GM15510 (cell line): ENCODE data around the gene SFXN5.

Experiments used
- POLR2A ChIP-seq: IDR thresholded peaks from 3 replicates; pipeline ENCODE4 v1.6.1; 2011; ENCODE audit warnings: borderline replicate concordance; ENCODE audit not compliant: insufficient read length; ENCODE audit errors: extremely low read depth

SFXN5 gene

DNA sequence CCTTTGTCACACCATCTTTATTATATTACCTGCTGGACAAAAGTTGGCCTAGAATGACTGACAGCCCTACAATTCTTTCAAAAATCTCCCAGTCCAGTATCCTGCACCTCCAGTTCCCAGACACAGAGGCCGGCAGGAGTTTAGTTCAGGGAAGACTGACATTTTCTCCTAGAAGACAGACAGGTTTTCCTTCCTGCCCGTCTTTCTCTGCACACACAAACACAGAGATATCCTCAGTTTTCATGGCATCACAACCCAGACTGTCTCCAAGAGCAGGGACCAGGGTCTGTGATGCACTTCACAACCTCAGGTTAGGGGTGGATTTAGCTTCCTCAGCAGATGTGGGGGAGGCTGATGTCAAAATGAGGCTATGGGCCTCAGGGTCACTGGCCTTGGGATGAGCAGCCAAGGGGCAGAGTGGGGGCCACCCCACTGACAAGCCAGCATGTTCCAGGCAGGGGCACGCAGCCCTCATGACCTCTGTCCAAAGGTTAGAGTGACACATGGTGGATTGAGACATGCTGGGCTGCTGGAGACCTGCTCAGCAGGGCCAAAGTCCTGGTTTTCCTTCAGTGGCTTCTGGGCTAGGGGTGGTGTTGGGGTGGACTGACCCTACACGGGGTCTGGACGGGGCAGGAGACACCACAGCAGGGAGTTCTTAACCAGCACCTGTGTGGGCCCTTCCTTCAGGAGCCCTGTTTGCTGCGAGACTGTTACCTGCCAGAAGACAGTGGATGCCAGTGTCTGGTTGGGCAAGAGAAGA, 70.5 kb downstream of the SFXN5 start:
- TF ChIP-seq POLR2A: no peak

DNA sequence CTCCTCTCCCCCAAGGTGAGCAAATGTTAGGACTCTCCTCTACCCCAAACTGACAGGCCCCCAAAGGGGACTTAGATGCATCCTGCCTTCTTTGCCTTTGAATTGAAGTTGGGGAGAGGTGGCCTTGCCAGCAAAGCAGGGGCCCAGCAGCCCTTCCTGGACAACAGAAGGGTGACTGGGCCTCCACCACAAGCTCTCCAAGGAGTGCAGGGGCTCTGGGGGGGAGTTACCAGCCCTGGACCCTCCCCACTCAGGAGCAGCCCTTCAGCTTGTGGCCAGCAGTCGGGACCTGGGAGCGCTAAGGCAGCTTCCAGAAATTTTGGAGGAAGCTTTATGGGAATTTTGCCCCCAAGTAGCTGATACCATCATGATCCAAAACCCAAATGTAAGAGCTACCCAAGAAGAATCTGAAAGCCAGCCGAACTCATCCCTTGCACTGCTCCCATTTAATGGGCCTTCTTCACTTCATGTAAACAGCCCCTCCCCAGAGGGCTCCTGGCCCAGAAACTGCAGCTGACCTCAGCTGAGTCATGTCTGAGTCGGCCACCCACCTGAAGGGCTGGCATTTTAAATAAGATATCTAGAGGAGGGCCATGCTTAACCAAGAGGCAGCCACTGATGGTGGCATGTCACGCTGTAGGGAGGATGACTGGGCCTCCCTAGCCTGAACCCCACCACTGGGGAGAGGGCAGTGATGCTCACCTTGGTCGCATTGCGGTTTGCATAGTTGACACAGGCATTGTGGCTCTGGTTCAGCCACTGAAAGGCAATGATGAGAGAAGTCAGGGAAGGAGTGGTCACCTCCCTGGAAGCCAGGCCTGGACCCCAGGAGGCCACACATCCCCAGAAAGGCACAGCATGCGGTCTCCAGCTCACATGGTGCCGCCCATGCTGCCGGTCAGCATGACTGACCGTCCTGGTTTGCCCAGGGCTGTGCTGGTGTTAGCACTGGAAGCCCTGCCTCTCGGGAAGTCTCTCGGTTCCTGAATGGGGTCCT, 71.5 kb downstream of the SFXN5 start:
- TF ChIP-seq POLR2A: no peak

DNA sequence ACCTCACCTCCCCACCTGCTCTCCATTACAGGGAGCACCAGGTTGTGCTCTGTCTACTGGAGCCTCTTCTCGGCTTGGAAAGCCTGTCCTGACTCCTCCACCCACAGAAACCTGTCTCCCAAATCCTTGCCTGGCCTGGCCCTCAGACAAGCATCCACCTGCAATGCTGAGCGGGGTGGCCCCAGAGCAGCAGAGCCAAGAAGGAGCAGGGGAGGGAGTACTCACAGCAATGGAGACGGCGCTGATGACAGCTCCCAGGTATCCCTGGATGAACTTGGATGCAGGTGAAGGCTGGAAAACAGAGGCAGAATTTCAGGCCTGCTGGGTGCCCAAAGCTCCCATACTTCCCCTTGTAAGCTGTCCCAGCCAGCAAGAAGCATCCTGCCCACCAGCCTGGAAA, 72.8 kb downstream of the SFXN5 start:
- TF ChIP-seq POLR2A: no peak

DNA sequence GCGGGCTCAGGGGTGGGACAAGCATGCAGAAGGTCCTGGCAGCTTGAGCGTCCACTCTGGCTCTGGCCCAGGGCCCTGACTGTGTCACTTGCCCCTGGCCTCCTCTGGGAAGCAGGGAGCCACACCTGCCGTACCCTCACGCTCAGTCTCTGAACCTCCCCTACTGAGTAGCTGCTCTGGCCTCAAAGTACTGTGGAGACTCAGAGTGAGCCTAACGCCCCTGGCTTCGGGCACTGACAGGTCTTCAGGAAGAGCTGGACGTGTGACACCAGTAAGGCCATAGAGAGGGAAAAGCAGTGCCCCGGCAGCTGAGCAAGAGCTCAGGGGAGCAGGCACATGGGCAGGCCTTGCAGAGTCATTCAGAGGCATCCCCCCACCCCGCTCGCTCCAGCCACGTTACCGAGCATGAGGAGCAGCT, 73.3 kb downstream of the SFXN5 start:
- TF ChIP-seq POLR2A: no peak

DNA sequence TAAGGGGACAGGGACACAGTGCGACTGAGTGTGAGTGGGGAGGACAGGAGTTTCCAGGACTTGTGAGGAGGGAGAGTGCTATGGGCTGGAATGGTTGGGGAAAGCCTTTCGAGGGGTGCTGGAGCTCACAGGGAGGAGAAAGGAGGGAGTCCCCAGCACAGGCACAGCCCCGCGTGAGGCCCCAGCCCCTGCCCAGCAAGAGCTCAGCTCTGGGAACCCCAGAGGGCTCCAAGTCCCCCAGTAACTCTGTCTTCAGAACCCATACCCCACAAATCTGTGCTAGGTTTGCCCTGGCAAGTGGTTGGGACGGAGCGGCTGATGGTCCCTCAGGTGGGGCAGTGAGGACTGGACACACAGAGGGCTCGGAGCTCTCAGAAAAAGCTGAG, 75.4 kb downstream of the SFXN5 start:
- TF ChIP-seq POLR2A: no peak

DNA sequence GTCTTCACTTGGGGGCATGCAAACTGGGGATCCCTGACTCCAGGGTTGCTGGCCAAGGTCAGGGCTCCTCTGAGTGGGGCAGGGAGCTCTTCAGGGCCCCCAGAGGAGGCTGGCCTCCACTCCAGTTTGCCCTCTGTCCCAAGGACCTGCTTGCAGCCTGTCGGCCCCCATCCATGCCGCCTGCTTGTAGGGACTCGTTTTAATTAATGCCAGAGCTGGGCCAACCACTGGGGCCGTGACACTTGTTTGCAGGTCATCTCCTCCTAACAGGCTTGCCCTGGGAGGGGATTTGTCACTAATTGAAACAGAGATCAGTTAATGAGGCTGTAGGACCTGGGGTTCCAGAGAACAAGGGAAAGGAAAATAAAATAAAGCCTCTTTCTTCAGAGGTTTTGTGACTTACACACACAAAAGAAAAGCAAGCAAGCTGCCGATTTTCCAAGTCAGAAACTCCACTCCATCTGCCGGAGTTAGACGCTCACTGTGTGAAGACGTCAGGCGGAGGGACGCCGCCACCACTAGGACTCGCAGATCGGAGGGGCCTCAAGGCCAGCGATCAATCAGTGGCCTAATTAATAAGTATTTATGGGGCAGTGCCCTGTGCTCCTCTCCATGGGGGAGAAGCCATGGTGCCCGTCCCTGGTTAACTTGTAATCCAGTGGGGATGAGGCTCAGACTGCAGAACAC, 75.9 kb downstream of the SFXN5 start:
- no peak for TF ChIP-seq POLR2A

DNA sequence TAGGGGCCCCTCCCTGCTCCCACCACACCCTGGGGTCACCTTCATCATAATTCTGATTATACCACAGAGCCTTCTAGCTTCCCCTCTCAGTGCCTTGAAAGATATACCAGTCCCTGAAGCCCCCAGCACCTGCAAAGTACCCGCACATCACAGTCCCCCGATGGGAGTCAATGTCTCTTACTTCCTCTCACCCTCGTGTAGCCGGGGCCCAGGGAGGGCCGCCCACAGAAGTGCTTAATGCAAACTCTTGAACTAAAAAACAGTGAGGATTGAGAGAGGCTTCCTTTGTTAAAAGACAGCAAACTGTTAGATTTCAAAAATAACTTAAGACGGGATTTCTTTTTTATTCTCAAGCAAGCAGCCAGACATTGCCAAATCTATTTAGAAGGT, 76.5 kb downstream of the SFXN5 start:
- no peak for TF ChIP-seq POLR2A

DNA sequence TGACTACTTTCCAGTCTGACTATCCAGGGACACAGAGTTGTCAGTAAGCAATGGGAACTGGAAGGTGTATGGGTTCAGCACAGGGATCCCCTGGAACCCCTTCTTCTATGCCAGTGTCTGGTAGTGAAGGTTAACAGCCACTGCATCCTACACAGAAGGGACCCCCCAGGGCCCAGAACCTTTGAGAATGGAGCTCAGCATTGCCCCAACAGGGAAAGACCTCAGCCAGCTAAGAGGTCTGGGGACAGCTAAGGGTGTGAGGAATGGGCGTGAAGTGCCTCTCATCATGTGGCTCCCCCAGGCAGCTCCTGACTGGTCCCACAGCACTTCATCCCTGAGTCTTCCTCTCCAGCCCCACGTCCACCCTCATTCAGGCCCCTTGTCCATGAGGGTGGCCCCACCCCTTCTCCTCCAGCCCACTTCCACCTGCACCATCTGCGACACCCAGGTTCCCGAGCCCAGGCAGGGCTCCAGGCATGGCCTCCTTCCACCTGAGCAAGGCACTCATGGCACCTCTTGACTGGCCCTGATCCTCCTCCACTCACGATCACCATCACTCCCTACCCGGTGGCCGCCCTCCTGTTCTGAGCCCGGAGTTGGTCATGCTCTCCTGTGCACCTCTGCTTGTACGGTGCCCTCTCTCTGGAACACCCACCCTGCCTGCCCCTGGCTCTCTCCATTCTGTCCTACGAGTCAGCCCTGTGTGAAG, 77.1 kb downstream of the SFXN5 start:
- TF ChIP-seq POLR2A: no peak

DNA sequence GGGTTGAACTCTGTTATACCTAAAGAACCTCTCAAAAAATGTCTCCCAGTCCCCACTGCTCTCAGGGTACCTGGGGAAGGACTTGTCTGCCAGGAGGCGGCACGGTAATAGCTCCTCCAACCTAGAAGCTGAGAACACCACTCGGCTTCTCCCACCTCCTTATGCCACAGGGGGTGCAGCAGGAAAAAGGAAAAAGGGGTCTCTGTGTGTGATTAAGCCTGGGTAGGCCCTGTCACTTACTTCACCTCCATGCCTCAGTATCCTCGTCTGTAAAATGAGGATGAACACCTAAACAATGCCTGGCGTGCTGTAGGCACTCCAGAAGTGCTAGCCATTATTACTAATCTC, 77.6 kb downstream of the SFXN5 start:
- no peak for TF ChIP-seq POLR2A

DNA sequence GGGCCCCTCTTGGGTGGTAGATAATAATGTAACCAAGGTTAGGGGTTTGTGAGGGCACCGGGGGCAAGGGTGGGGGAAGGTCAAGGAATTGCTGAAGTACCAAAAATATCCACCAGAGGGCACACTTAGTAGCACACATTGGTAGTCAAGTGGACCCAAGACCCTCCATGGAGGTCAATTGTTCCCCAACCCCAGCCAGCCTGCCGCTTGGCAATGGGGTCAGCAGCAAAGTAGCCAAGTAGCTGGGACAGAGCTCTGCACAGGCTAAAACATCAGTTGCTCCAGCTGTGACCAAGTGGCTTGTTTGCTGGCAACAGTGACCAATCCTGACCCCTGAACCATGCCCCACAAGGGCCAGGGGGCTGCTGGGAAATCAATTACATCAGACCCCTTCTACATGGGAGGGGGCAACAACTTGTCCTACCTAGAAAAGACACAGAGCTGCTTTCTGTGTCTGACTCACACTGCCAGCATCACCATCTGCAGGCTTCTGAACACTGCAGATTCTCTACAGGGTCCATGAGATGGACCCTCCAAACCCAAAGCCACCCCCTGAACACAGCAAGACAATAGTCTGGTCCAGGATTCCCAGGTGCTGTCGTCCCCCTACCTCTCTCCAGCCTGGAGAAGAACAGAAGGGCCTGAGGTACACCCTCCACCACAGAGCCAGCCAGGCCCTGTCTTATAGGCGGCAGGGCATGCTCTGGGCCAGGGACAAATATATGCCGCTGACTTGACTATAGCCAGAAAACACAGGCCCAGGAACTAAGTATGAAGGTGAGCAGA, 78.2 kb downstream of the SFXN5 start:
- TF ChIP-seq POLR2A: no peak

DNA sequence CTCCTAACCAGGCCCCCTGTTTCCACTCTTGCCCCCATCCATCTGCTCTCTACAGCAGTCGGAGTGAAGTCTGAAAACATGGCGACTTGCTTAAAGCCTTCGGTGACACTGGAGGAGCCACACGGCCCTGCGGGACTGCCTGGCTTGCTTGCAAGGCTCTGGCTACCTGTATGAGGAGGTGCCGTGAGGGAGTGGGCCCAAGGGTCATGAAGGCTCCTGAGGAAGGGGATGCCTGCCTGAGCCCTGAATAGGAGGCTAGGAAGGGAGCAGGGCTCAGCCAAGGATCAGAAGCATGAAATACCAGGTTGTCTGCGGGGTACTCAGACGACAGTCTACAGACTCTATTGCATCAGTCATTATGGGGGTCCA, 78.8 kb downstream of the SFXN5 start:
- no peak for TF ChIP-seq POLR2A

DNA sequence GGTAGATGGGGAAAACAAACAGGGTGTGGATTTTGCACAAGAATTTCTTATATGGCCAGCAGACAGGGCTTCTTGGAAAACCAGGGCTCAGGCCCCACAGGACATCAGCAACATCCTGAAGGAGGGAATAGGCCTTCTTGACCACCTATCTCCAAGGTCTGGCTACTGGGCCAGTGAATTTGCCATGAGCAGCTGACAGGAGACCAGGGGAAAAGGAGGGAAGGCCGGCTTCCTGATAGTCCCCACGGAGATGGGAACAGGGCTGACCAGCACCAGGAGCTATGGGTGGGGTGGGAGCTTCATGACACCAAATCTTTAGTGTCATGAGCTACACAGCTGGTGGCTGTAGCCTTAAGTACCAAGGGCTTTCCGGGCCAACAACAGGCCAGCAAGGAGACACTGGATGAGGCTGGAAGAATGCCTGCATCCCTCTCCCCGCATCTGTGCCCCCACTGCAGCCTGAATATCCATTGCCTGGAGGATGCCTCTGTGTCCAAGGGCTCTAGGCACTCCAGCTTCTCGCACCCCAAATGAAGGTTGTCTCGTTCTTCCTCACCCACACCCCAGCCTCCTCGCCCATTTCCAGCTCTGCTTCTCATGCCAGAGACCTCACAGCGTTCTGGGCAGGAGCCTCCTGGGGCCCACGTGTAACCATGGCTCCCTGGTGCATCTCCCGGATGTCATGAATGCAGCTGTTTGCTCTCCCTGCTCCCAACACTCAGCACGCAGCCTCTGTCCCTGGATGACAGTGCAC, 79.4 kb downstream of the SFXN5 start:
- no peak for TF ChIP-seq POLR2A

DNA sequence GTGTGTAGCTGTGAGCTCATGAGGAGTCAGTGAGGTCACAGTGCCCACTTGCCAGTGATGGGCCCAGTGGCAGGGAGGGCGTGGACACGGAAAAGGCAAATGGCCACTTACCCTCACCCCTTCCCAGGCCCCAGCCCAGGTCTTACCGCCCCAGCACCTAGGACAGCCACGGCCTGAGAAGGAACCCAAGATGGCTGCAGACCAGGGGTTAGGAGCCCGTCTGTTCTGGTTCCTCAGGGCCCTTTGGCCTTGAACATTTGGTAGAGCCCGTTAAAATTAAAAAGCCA, 80.1 kb downstream of the SFXN5 start:
- no peak for TF ChIP-seq POLR2A

DNA sequence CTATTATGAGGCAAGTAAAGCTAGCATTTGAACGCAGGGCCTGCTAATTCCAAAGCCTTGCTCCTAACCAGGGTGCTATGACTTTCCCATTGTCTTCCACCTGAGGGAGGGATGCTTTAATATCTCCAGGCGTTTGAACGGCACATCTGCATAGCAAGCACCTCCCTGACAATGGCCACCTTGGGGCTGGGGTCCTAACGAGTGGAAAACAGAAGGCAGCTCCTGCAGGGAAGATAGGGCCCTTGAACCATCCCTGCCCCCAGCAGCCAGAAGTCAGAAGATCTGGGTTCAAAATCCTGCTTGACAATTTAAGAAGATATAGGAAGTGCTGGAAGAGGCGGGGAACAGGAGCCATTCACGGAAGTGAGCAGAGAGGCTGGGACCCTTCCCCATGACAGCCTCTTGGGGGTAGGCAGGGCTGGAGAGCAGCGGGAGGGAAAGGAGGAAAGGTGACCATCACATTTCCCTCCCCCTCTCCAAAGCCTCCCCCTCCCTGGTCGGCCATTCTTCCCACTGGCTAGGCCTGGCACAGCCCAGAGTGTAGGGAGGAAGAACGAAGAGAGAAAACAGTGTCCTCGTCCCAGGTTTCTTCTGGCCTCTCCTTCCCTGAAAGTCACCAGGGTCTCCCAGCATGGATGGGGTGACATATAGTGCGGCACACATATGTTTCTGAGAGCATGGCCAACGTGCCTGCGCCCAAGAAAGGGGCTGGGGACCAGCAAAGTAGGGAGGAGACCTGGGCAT, 80.6 kb downstream of the SFXN5 start:
- no peak for TF ChIP-seq POLR2A
